ENCODE results near the gene PLCL1.

DNA sequence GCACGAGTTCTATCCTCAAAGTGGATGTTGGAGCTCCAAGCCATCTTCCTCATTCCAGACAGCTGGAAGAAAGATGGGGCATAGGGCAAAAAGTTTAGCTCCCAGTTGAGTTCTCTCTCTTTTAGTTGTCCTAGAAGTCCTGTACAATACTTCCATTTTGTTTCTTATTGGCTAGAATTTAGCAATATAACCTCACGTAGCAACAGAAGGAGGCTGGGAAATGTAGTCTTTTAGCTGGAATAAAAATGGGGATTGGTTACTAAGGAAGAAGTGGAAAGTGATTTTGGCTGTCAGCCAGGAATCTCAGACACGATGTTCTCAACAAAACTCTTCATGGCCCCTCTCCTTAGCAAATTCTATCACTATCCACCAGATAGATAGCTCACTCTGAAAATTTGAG, 79.9 kb downstream of the PLCL1 start:
- TF ChIP-seq, protein P1, sequence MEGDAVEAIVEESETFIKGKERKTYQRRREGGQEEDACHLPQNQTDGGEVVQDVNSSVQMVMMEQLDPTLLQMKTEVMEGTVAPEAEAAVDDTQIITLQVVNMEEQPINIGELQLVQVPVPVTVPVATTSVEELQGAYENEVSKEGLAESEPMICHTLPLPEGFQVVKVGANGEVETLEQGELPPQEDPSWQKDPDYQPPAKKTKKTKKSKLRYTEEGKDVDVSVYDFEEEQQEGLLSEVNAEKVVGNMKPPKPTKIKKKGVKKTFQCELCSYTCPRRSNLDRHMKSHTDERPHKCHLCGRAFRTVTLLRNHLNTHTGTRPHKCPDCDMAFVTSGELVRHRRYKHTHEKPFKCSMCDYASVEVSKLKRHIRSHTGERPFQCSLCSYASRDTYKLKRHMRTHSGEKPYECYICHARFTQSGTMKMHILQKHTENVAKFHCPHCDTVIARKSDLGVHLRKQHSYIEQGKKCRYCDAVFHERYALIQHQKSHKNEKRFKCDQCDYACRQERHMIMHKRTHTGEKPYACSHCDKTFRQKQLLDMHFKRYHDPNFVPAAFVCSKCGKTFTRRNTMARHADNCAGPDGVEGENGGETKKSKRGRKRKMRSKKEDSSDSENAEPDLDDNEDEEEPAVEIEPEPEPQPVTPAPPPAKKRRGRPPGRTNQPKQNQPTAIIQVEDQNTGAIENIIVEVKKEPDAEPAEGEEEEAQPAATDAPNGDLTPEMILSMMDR (IDR thresholded peaks at IDR 0.05; ENCODE audit: extremely low read depth in 1 of 2, insufficient read depth in 1 of 2, low read depth in 1 of 2, low read length in 2 of 2), result no peak
- TF ChIP-seq POLR2A (IDR thresholded peaks at IDR 0.05; ENCODE audit: low read depth, low read length) (no peak), EZH2 (IDR thresholded peaks at IDR 0.05; ENCODE audit: borderline replicate concordance, low read depth, low read length, severe bottlenecking) (no peak), POLR2AphosphoS5 (IDR thresholded peaks at IDR 0.05; ENCODE audit: insufficient read depth, low read depth, low read length) (no peak)
